ENCODE results near the gene SHQ1.

DNA sequence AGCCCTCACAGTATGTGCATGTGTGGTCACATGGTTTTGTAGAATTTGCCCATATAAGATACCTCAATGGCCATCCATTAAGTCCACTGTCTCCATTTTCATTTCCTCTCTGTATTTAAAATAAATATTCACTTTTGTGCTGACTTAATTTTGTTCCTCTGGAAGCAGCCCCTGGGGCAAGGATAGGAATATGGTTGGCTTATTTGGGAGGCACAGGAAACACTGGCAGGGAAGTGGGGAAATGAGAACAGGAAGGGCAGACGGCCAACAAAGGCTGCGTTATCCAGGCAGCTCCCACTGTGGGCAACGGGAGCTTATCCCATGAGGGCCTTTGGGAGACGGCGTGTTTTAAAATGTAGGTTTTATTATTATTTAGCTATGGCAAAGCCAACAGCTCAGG lies 148.6 kb downstream of the SHQ1 start:
- TF ChIP-seq, protein P1, sequence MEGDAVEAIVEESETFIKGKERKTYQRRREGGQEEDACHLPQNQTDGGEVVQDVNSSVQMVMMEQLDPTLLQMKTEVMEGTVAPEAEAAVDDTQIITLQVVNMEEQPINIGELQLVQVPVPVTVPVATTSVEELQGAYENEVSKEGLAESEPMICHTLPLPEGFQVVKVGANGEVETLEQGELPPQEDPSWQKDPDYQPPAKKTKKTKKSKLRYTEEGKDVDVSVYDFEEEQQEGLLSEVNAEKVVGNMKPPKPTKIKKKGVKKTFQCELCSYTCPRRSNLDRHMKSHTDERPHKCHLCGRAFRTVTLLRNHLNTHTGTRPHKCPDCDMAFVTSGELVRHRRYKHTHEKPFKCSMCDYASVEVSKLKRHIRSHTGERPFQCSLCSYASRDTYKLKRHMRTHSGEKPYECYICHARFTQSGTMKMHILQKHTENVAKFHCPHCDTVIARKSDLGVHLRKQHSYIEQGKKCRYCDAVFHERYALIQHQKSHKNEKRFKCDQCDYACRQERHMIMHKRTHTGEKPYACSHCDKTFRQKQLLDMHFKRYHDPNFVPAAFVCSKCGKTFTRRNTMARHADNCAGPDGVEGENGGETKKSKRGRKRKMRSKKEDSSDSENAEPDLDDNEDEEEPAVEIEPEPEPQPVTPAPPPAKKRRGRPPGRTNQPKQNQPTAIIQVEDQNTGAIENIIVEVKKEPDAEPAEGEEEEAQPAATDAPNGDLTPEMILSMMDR (IDR thresholded peaks at IDR 0.05; ENCODE audit: low read depth, low read length): no peak
- TF ChIP-seq MYC (IDR thresholded peaks at IDR 0.05; ENCODE audit: low read depth, low read length): no peak
- TF ChIP-seq POLR2A (IDR thresholded peaks at IDR 0.05; ENCODE audit: extremely low read depth, insufficient read length): no peak
- TF ChIP-seq, protein P2, sequence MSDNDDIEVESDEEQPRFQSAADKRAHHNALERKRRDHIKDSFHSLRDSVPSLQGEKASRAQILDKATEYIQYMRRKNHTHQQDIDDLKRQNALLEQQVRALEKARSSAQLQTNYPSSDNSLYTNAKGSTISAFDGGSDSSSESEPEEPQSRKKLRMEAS (IDR thresholded peaks at IDR 0.05; ENCODE audit: low read depth, low read length): no peak

Measured in NB4 (cell line).